Body of pancreas (tissue), 4 donors: Measurements from ENCODE around the gene ARID1A.

ENCODE experiments used
- CTCF ChIP-seq, 7 experiments: fragments of 450-650 bp in 4 of 7; fragments of 200-600 bp in 3 of 7; sonication (generic) in 3 of 7; IDR thresholded peaks; one replicate each; pipeline ENCODE4 v1.5.1; 2016 to 2019; ENCODE audit warnings: antibody characterized with exemption in 7 of 7
- POLR2A ChIP-seq, 3 donors: fragments of 450-650 bp; IDR thresholded peaks; one replicate each; pipeline ENCODE4 v1.6.1; 2016; ENCODE audit warnings: antibody characterized with exemption in 3 of 3, mild to moderate bottlenecking in 2 of 3

GRCh38 chr1:26692211-26692792, 3.5 kb upstream of the ARID1A start:
- TF ChIP-seq CTCF (IDR thresholded peaks at IDR 0.05), result peak in 4 of 7 experiments; percentile 7 to 16 (median 14)
- peak; percentile 45 to 86 (median 80) for TF ChIP-seq POLR2A (IDR thresholded peaks at IDR 0.05)
